ENCODE data around the gene SORBS2. TPM values are rescaled to one million over a fixed set of nuclear protein-coding genes. Genes with fewer than 3 reads are reported as not detected.

SORBS2 gene
- total RNA-seq, 1 experiment from 2014 or later, result 44.5 TPM

- H3K27ac Mint-ChIP-seq, result no peak overlapping the region
- no peaks in the 10 kb centered on the region; the same call in 1 of the 2 replicates for H3K27me3 Mint-ChIP-seq (ENCODE audit: low read depth)
- DNase-seq (ENCODE audit: low spot score) (no peak), ATAC-seq (no peak)
- no peak for TF ChIP-seq ZNF138 (CRISPR knock-in tag; conservative IDR thresholded peaks at IDR 0.05)
- no peak for TF ChIP-seq E2F5 (CRISPR knock-in tag; IDR thresholded peaks at IDR 0.05)
- no peak for TF ChIP-seq STAT6 (CRISPR knock-in tag; conservative IDR thresholded peaks at IDR 0.05; ENCODE audit: low read depth)
- no peak for TF ChIP-seq MAX (CRISPR knock-in tag; IDR thresholded peaks at IDR 0.05)
- TF ChIP-seq GABPB1 (CRISPR knock-in tag; IDR thresholded peaks at IDR 0.05), result no peak
- no peak for TF ChIP-seq NFYB (CRISPR knock-in tag; conservative IDR thresholded peaks at IDR 0.05; ENCODE audit: low read depth)
- no peak for TF ChIP-seq ZSCAN18 (CRISPR knock-in tag; IDR thresholded peaks at IDR 0.05)
- no peak for TF ChIP-seq NFATC4 (CRISPR knock-in tag; IDR thresholded peaks at IDR 0.05)
- TF ChIP-seq USF2 (CRISPR knock-in tag; IDR thresholded peaks at IDR 0.05), result no peak
- H3K9me3 Mint-ChIP-seq, result peaks cover 5% of the 10 kb centered on the region; the same call in 1 of the 2 replicates
- H3K4me1 Mint-ChIP-seq, result peaks cover 52% of the 10 kb centered on the region
- H3K36me3 Mint-ChIP-seq, result peaks cover 3% of the 10 kb centered on the region; the same call in 1 of the 2 replicates
- ChIA-PET POLR2A (no interaction called here), CTCF (no interaction called here)
- H3K4me3 Mint-ChIP-seq, result no peak overlapping the region
Measured at GRCh38 chr4:185743722-185744487, 68.1 kb downstream of the SORBS2 start.

GRCh38 chr4:185742766-185743165 is 69.2 kb downstream of the SORBS2 start:
- TF ChIP-seq TEAD1 (CRISPR knock-in tag; IDR thresholded peaks at IDR 0.05) (no peak), CREB1 (CRISPR knock-in tag; IDR thresholded peaks at IDR 0.05) (no peak), FOXK1 (CRISPR knock-in tag; IDR thresholded peaks at IDR 0.05) (no peak), TEAD4 (CRISPR knock-in tag; IDR thresholded peaks at IDR 0.05) (no peak), FOXP4 (CRISPR knock-in tag; IDR thresholded peaks at IDR 0.05) (no peak), ZNF671 (CRISPR knock-in tag; IDR thresholded peaks at IDR 0.05) (no peak), IRF2 (CRISPR knock-in tag; IDR thresholded peaks at IDR 0.05; ENCODE audit: borderline replicate concordance, low read depth) (no peak), FOXP1 (CRISPR knock-in tag; IDR thresholded peaks at IDR 0.05; ENCODE audit: borderline replicate concordance) (no peak), CDX4 (CRISPR knock-in tag; IDR thresholded peaks at IDR 0.05; ENCODE audit: borderline replicate concordance) (no peak), NFE2L1 (CRISPR knock-in tag; IDR thresholded peaks at IDR 0.05) (no peak), ZBTB43 (CRISPR knock-in tag; IDR thresholded peaks at IDR 0.05) (no peak)
- POLR2A ChIA-PET, result no interaction called here
- Mint-ChIP-seq H3K36me3 (no peaks in the 10 kb centered on the region), H3K9me3 (peaks cover 5% of the 10 kb centered on the region; the same call in 1 of the 2 replicates), H3K4me1 (peaks cover 52% of the 10 kb centered on the region), H3K27me3 (ENCODE audit: low read depth) (no peaks in the 10 kb centered on the region; the same call in 1 of the 2 replicates), H3K27ac (no peak overlapping the region), H3K4me3 (no peak overlapping the region)
- DNase-seq (ENCODE audit: low spot score) (no peak), ATAC-seq (no peak)
- CTCF ChIA-PET, result no interaction called here

Measured in WTC11 (cell line).